Large intestine (tissue), 3 donors: ENCODE data around the gene WWOX. TPM values are rescaled to one million over a fixed set of nuclear protein-coding genes. Genes with fewer than 3 reads are reported as not detected.
"Not testable (repeated sequence)": the region's sequence is repeated elsewhere in the genome, so short reads cannot be mapped to it uniquely, and the experiment has no call there.

Source experiments
- DNase-seq, 2 donors: peaks; one replicate each; pipeline versions ENCODE4 v3.0.0 to v3.0.0-alpha.2; 2013
- H3K27ac ChIP-seq: one replicate; pipeline ENCODE4 v1.5.1; 2013; ENCODE audit warnings: low read length
- H3K27me3 ChIP-seq: 2 replicates; pipeline ENCODE4 v1.6.1; 2013; ENCODE audit warnings: low read length; ENCODE audit not compliant: control insufficient read depth, insufficient read depth
- H3K36me3 ChIP-seq: 2 replicates; pipeline ENCODE4 v1.6.1; 2013; ENCODE audit warnings: low read length; ENCODE audit not compliant: control insufficient read depth, insufficient read depth
- H3K4me1 ChIP-seq: one replicate; pipeline ENCODE4 v1.6.1; 2013; ENCODE audit warnings: low read length; ENCODE audit not compliant: control insufficient read depth, insufficient read depth
- H3K4me3 ChIP-seq: one replicate; pipeline ENCODE4 v1.5.1; 2013; ENCODE audit warnings: low read length
- H3K9me3 ChIP-seq: one replicate; pipeline ENCODE4 v1.6.1; 2013; ENCODE audit warnings: mild to moderate bottlenecking, low read depth, low read length, moderate library complexity; ENCODE audit not compliant: control insufficient read depth
- WGBS: methylation state at CpG from one replicate; pipeline ENCODE4 v1.1.5; 2013; ENCODE audit warnings: low lambda C conversion rate; ENCODE audit not compliant: insufficient coverage; 5-methylcytosine and 5-hydroxymethylcytosine counted together
- polyA plus RNA-seq: library from polyadenylated mRNA; unstranded; fragments of 120-200 nt; gene quantifications from one replicate; pipeline ENCODE4 v1.2.1, GENCODE V29; 2013

The WWOX gene
- polyA plus RNA-seq, 1 donor: 16.2 TPM

GRCh38 chr16:78509965-78510364 is 410.5 kb downstream of the WWOX start:
- H3K4me1 ChIP-seq: peaks cover 2% of the 10 kb centered on the region
- no CpG with 5 or more reads among the region's 7 CpGs for WGBS

GRCh38 chr16:78510496-78510895 is 411.0 kb downstream of the WWOX start:
- Histone ChIP-seq H3K4me1 (peaks cover 2% of the 10 kb centered on the region), H3K27ac (no peak overlapping the region), H3K4me3 (no peak overlapping the region), H3K9me3 (no peaks in the 10 kb centered on the region), H3K36me3 (no peaks in the 10 kb centered on the region), H3K27me3 (no peaks in the 10 kb centered on the region)
- 60% methylated on average over 1 of the region's 4 CpGs for WGBS
- no peak for DNase-seq

More at GRCh38 chr16:78509965-78510364, 410.5 kb downstream of the WWOX start:
- Histone ChIP-seq H3K27ac (no peak overlapping the region), H3K9me3 (no peaks in the 10 kb centered on the region), H3K4me3 (no peak overlapping the region), H3K27me3 (no peaks in the 10 kb centered on the region), H3K36me3 (no peaks in the 10 kb centered on the region)
- no peak for DNase-seq

- no CpG with 5 or more reads among the region's 3 CpGs for WGBS
- DNase-seq: no peak
- Histone ChIP-seq H3K9me3 (no peaks in the 10 kb centered on the region), H3K4me1 (no peaks in the 10 kb centered on the region), H3K36me3 (no peaks in the 10 kb centered on the region), H3K4me3 (no peak overlapping the region), H3K27ac (no peak overlapping the region), H3K27me3 (no peaks in the 10 kb centered on the region)
These were observed 414.4 kb downstream of the WWOX start for GRCh38 chr16:78513838-78514237.

- H3K4me3 ChIP-seq, H3K27ac ChIP-seq: not testable (repeated sequence)
- WGBS: no CpG with 5 or more reads among the region's 9 CpGs
These were observed 415.4 kb downstream of the WWOX start for GRCh38 chr16:78514888-78515287.

GRCh38 chr16:78515421-78515820 is 416.0 kb downstream of the WWOX start:
- no peaks in the 10 kb centered on the region for H3K4me1 ChIP-seq
- WGBS: no CpG with 5 or more reads among the region's 14 CpGs

More at GRCh38 chr16:78514888-78515287, 415.4 kb downstream of the WWOX start:
- H3K36me3 ChIP-seq, DNase-seq, H3K9me3 ChIP-seq, H3K4me1 ChIP-seq, H3K27me3 ChIP-seq: not testable (repeated sequence)

GRCh38 chr16:78516006-78516736 is 416.7 kb downstream of the WWOX start:
- DNase-seq: no peak
- H3K27me3 ChIP-seq: no peaks in the 10 kb centered on the region
- H3K27ac ChIP-seq: no peak overlapping the region
- H3K4me1 ChIP-seq: no peaks in the 10 kb centered on the region
- no peak overlapping the region for H3K4me3 ChIP-seq
- no peaks in the 10 kb centered on the region for H3K9me3 ChIP-seq
- WGBS: 81% methylated on average over 3 of the region's 9 CpGs
- H3K36me3 ChIP-seq: no peaks in the 10 kb centered on the region

More at GRCh38 chr16:78515421-78515820, 416.0 kb downstream of the WWOX start:
- Histone ChIP-seq H3K27ac (no peak overlapping the region), H3K36me3 (no peaks in the 10 kb centered on the region), H3K27me3 (no peaks in the 10 kb centered on the region), H3K4me3 (no peak overlapping the region), H3K9me3 (no peaks in the 10 kb centered on the region)
- DNase-seq: no peak

- peaks cover 5% of the 10 kb centered on the region for H3K4me1 ChIP-seq
- DNase-seq: no peak
- 100% methylated on average over 2 of the region's 8 CpGs for WGBS
- no peaks in the 10 kb centered on the region for H3K36me3 ChIP-seq
- no peaks in the 10 kb centered on the region for H3K9me3 ChIP-seq
- H3K4me3 ChIP-seq: no peak overlapping the region
- H3K27me3 ChIP-seq: no peaks in the 10 kb centered on the region
- H3K27ac ChIP-seq: no peak overlapping the region
These were observed 420.4 kb downstream of the WWOX start for GRCh38 chr16:78519896-78520295.

GRCh38 chr16:78520470-78520869 is 421.0 kb downstream of the WWOX start:
- no peaks in the 10 kb centered on the region for H3K27me3 ChIP-seq
- no peak overlapping the region for H3K4me3 ChIP-seq
- WGBS: no CpG with 5 or more reads among the region's 5 CpGs
- no peaks in the 10 kb centered on the region for H3K36me3 ChIP-seq
- H3K9me3 ChIP-seq: no peaks in the 10 kb centered on the region
- no peak for DNase-seq
- H3K4me1 ChIP-seq: peaks cover 5% of the 10 kb centered on the region
- H3K27ac ChIP-seq: no peak overlapping the region

GRCh38 chr16:78522327-78522726 is 422.9 kb downstream of the WWOX start:
- Histone ChIP-seq H3K9me3 (no peaks in the 10 kb centered on the region), H3K36me3 (no peaks in the 10 kb centered on the region), H3K4me1 (peaks cover 5% of the 10 kb centered on the region), H3K27ac (no peak overlapping the region), H3K27me3 (no peaks in the 10 kb centered on the region), H3K4me3 (no peak overlapping the region)
- DNase-seq: no peak
- WGBS: 70% methylated on average over 2 of the region's 5 CpGs

- Histone ChIP-seq H3K4me3 (no peak overlapping the region), H3K4me1 (peaks cover 5% of the 10 kb centered on the region), H3K27me3 (no peaks in the 10 kb centered on the region), H3K36me3 (no peaks in the 10 kb centered on the region), H3K27ac (no peak overlapping the region), H3K9me3 (no peaks in the 10 kb centered on the region)
- DNase-seq: peak in 1 of 2 donors; percentile 46
- WGBS: 80% methylated on average over 3 of the region's 9 CpGs
These were observed 423.9 kb downstream of the WWOX start for GRCh38 chr16:78523212-78523985.
